H1 (cell line): Measurements from ENCODE around the gene BTBD16. TPM values are rescaled to one million over a fixed set of nuclear protein-coding genes. Genes with fewer than 3 reads are reported as not detected.

Experiments
- CTCF ChIA-PET: fragments of 300-600 bp; sonication (Branson Sonifier 250); formaldehyde crosslinking; loops from one replicate; lab custom pipeline; 2021; ENCODE audit not compliant: partially characterized antibody; lab: Charles Lee
- POLR2A ChIA-PET: fragments of 300-600 bp; sonication (Branson Sonifier 250); formaldehyde crosslinking; loops from one replicate; lab custom pipeline; 2021; ENCODE audit warnings: inconsistent platforms; ENCODE audit not compliant: partially characterized antibody; lab: Charles Lee
- DNase-seq, 2 experiments: peaks; one replicate each; pipeline versions ENCODE4 v3.0.0 to v3.0.0-alpha.2; 2010 to 2022; ENCODE audit warnings: low spot score in 2 of 2, low read depth in 1 of 2, mixed read lengths in 1 of 2
- FAIRE-seq: peaks from 2 replicates; lab custom pipeline; 2011; peaks lifted over from hg19 to GRCh38; lab: Jason Lieb, UNC
- H2AFZ ChIP-seq: 2 replicates; pipeline ENCODE4 v1.8.1; 2012; ENCODE audit warnings: low read length, inconsistent platforms
- H2AK5ac ChIP-seq: 2 replicates; pipeline ENCODE4 v1.6.1; 2013; ENCODE audit warnings: low read depth, low read length
- H2BK120ac ChIP-seq: replicated peaks from 2 replicates; pipeline ENCODE3; 2013; ENCODE audit warnings: low read depth, low read length, inconsistent platforms
- H2BK12ac ChIP-seq: 2 replicates; pipeline ENCODE4 v1.6.1; 2013; ENCODE audit warnings: low read depth, low read length
- H2BK15ac ChIP-seq: 2 replicates; pipeline ENCODE4 v1.6.1; 2013; ENCODE audit warnings: low read length
- H2BK20ac ChIP-seq: 2 replicates; pipeline ENCODE4 v1.6.1; 2013; ENCODE audit warnings: low read length
- H2BK5ac ChIP-seq: 2 replicates; pipeline ENCODE4 v1.6.1; 2013; ENCODE audit warnings: low read depth, low read length
- H3K14ac ChIP-seq: 2 replicates; pipeline ENCODE4 v1.6.1; 2013; ENCODE audit warnings: inconsistent platforms; ENCODE audit not compliant: insufficient read length
- H3K18ac ChIP-seq: 2 replicates; pipeline ENCODE4 v1.6.1; 2013; ENCODE audit warnings: low read length; ENCODE audit errors: extremely low read depth
- H3K23ac ChIP-seq: 2 replicates; pipeline ENCODE4 v1.6.1; 2013; ENCODE audit warnings: inconsistent platforms; ENCODE audit not compliant: insufficient read length
- H3K23me2 ChIP-seq: 2 replicates; pipeline ENCODE4 v1.6.1; 2013; ENCODE audit warnings: low read depth, low read length
- H3K27ac ChIP-seq: 2 replicates; pipeline ENCODE4 v1.6.1; 2011; ENCODE audit warnings: low read depth, low read length, inconsistent platforms
- H3K27me3 ChIP-seq, 4 experiments: replicated peaks in 1 of 4; 1 replicate in 1 of 4; 2 replicates in 3 of 4; pipeline versions ENCODE4 v1.6.1 to v1.8.1; 2011 to 2013; ENCODE audit warnings: low read length in 3 of 4, mild to moderate bottlenecking in 3 of 4, inconsistent platforms in 2 of 4, mixed read lengths in 2 of 4, moderate library complexity in 1 of 4; ENCODE audit not compliant: control insufficient read depth in 3 of 4, insufficient read depth in 3 of 4; ENCODE audit errors: extremely low read depth in 1 of 4
- H3K36me3 ChIP-seq, 4 experiments: 2 replicates each; pipeline versions ENCODE4 v1.6.1 to v1.8.1; 2011 to 2013; ENCODE audit warnings: mild to moderate bottlenecking in 4 of 4, low read length in 3 of 4, moderate library complexity in 2 of 4, control low read depth in 1 of 4, inconsistent platforms in 1 of 4; ENCODE audit not compliant: insufficient read depth in 4 of 4, control insufficient read depth in 2 of 4
- H3K4ac ChIP-seq: replicated peaks from 2 replicates; pipeline ENCODE3; 2013; ENCODE audit warnings: low read length, low read depth, mixed read lengths, inconsistent platforms; ENCODE audit not compliant: insufficient read length
- H3K4me1 ChIP-seq, 4 experiments: replicated peaks in 1 of 4; 1 replicate in 1 of 4; 2 replicates in 3 of 4; pipeline versions ENCODE4 v1.6.1 to v1.8.1; 2011 to 2013; ENCODE audit warnings: low read length in 3 of 4, inconsistent platforms in 2 of 4, mixed read lengths in 1 of 4; ENCODE audit not compliant: insufficient read depth in 4 of 4, control insufficient read depth in 3 of 4
- H3K4me2 ChIP-seq, 2 experiments: 2 replicates each; pipeline versions ENCODE4 v1.6.1 to v1.8.1; 2011 to 2013; ENCODE audit warnings: low read depth in 2 of 2, low read length in 2 of 2, control low read depth in 1 of 2, inconsistent platforms in 1 of 2, mild to moderate bottlenecking in 1 of 2; ENCODE audit not compliant: insufficient read depth in 1 of 2
- H3K4me3 ChIP-seq, 4 experiments: fragments of 200-600, 300-600 bp in 1 of 4; sonication (generic), shearing (Covaris generic), sonication (Bioruptor Twin) in 1 of 4; 2 replicates each; pipeline versions ENCODE4 v1.5.1 to v1.8.1; 2011 to 2016; ENCODE audit warnings: low read length in 4 of 4, low read depth in 3 of 4, control low read depth in 2 of 4, inconsistent platforms in 2 of 4, mild to moderate bottlenecking in 2 of 4, mixed read lengths in 1 of 4, moderate library complexity in 1 of 4; ENCODE audit not compliant: insufficient read depth in 2 of 4; ENCODE audit errors: extremely low read depth in 1 of 4
- H3K56ac ChIP-seq: replicated peaks from 2 replicates; pipeline ENCODE3; 2013; ENCODE audit warnings: low read depth, mild to moderate bottlenecking, mixed read lengths, low read length, inconsistent platforms; ENCODE audit not compliant: insufficient read length
- H3K79me1 ChIP-seq: 2 replicates; pipeline ENCODE4 v1.6.1; 2013; ENCODE audit warnings: low read depth, low read length, control low read depth
- H3K79me2 ChIP-seq, 2 experiments: 2 replicates each; pipeline versions ENCODE4 v1.6.1 to v1.8.1; 2012 to 2013; ENCODE audit warnings: low read length in 2 of 2, mild to moderate bottlenecking in 2 of 2, inconsistent platforms in 1 of 2; ENCODE audit not compliant: insufficient read depth in 2 of 2, control insufficient read depth in 1 of 2
- H3K9ac ChIP-seq, 4 experiments: replicated peaks in 1 of 4; 1 replicate in 1 of 4; 2 replicates in 3 of 4; pipeline versions ENCODE4 v1.6.1 to v1.8.1; 2011 to 2013; ENCODE audit warnings: low read depth in 3 of 4, low read length in 3 of 4, control low read depth in 2 of 4, mild to moderate bottlenecking in 2 of 4, moderate library complexity in 2 of 4, inconsistent platforms in 1 of 4; ENCODE audit errors: extremely low read depth in 1 of 4
- H3K9me3 ChIP-seq, 2 experiments: 2 replicates each; pipeline versions ENCODE4 v1.6.1 to v1.8.1; 2012 to 2013; ENCODE audit warnings: mild to moderate bottlenecking in 2 of 2, moderate library complexity in 2 of 2, control low read depth in 1 of 2, inconsistent platforms in 1 of 2, low read depth in 1 of 2, low read length in 1 of 2, mixed read lengths in 1 of 2; ENCODE audit not compliant: insufficient read depth in 2 of 2
- H4K20me1 ChIP-seq, 2 experiments: replicated peaks in 1 of 2; 2 replicates each; pipeline versions ENCODE3 to v1.8.1; 2011 to 2013; ENCODE audit warnings: inconsistent platforms in 2 of 2, low read length in 2 of 2, mild to moderate bottlenecking in 1 of 2; ENCODE audit not compliant: insufficient read depth in 2 of 2, control insufficient read depth in 1 of 2
- H4K5ac ChIP-seq: 2 replicates; pipeline ENCODE4 v1.6.1; 2013; ENCODE audit warnings: low read length, low read depth, mixed read lengths, inconsistent platforms; ENCODE audit not compliant: insufficient read length
- H4K8ac ChIP-seq: 2 replicates; pipeline ENCODE4 v1.8.0; 2013; ENCODE audit warnings: mild to moderate bottlenecking, moderate library complexity, low read length, inconsistent platforms; ENCODE audit not compliant: insufficient read depth; ENCODE audit errors: extremely low read depth
- H4K91ac ChIP-seq: replicated peaks from 2 replicates; pipeline ENCODE3; 2013; ENCODE audit warnings: low read length, mixed read lengths, inconsistent platforms; ENCODE audit not compliant: insufficient read length
- BCL11A ChIP-seq, 2 experiments: IDR thresholded peaks; one replicate each; pipeline ENCODE4 v1.6.1; 2011; ENCODE audit warnings: low read depth in 2 of 2, low read length in 2 of 2, mild to moderate bottlenecking in 2 of 2
- CHD1 ChIP-seq: IDR thresholded peaks from 2 replicates; pipeline ENCODE4 v1.6.1; 2012; ENCODE audit warnings: low read depth, low read length, improper control_type of control experiment
- EZH2 ChIP-seq: fragments of 200-600 bp; sonication (generic); IDR thresholded peaks from 2 replicates; pipeline ENCODE4 v1.7.1; 2012; ENCODE audit warnings: low read depth, mild to moderate bottlenecking, moderate library complexity, low read length, inconsistent platforms; ENCODE audit not compliant: severe bottlenecking
- KDM1A ChIP-seq: fragments of 200-600, 300-600 bp; sonication (generic); IDR thresholded peaks from 2 replicates; pipeline ENCODE4 v1.7.1; 2016; ENCODE audit warnings: mild to moderate bottlenecking, low read length, borderline replicate concordance
- SAP30 ChIP-seq: fragments of 300-600 bp; sonication (generic); IDR thresholded peaks from 2 replicates; pipeline ENCODE4 v1.7.1; 2012; ENCODE audit warnings: low read length, moderate library complexity, mild to moderate bottlenecking, inconsistent platforms; ENCODE audit not compliant: insufficient read depth, insufficient replicate concordance
- WGBS, 2 experiments: shearing (Covaris generic) in 1 of 2; methylation state at CpG; one replicate each; pipeline versions ENCODE4 v1.1.6 to v1.1.7; 2013 to 2015; ENCODE audit warnings: low lambda C conversion rate in 2 of 2, mixed read lengths in 2 of 2, inconsistent platforms in 1 of 2, low coverage in 1 of 2, missing lambda C conversion rate in 1 of 2; ENCODE audit not compliant: insufficient replicate concordance in 2 of 2, insufficient coverage in 1 of 2, insufficient read length in 1 of 2; ENCODE audit errors: extremely low coverage in 1 of 2, missing lambda C conversion rate in 1 of 2; 5-methylcytosine and 5-hydroxymethylcytosine counted together
- polyA plus RNA-seq, 7 experiments: library from polyadenylated mRNA; depleted of rRNA in 3 of 7; stranded (reverse) in 5 of 7; unstranded in 2 of 7; fragments of >200 nt in 5 of 7; fragments of 200-250 nt in 2 of 7; gene quantifications; 1 replicate in 5 of 7; 2 replicates in 1 of 7; 4 replicates in 1 of 7; pipeline versions ENCODE4 v1.2.1 to v1.2.3, GENCODE V29; 2011 to 2013; ENCODE audit warnings: missing spikeins in 2 of 7, mixed read lengths in 2 of 7
- total RNA-seq: library from RNA; stranded (reverse); fragmentation: NEBNext Ultra II Directional; extraction: Animal tissue kit (Norgen Biotek cat#: 25700); gene quantifications from 2 replicates; pipeline ENCODE4 v1.2.1, GENCODE V29; 2021

The BTBD16 gene
- total and polyA plus RNA-seq, 2 of the 8 experiments (the other 6 are each of a cell fraction or from before 2014, with no cell fraction given): 0.05 TPM; not detected in 1

DNA sequence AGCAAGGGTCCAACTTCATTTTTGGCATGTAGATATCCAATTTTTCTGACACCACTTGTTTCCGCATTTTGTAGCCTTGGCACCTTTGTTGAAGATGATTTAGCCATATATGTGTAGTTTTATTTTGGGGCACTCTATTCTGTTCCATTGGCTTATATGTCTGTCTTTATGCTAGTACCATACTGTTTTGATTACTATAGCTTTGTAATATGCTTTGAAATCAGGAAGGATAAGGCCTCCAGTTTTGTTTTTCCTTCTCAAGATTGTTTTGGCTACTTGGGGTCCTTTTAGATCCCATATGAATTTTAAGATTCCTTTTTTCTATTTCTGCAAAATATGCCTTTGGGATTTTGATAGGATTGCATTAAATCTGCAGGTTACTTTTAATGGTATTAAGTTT is 9.5 kb upstream of the BTBD16 start:
- Histone ChIP-seq H3K27me3 (no peaks in the 10 kb centered on the region), H3K27ac (no peak overlapping the region), H3K4ac (no peak overlapping the region), H3K4me3 (no peak overlapping the region), H3K79me1 (no peaks in the 10 kb centered on the region), H3K36me3 (0 out of 8 replicates have a peak, but pooled peaks cover 0 to 3% (median 0%) of the 10 kb centered on the region in 4 experiments), H2BK120ac (no peak overlapping the region), H3K4me2 (no peak overlapping the region), H2BK12ac (no peak overlapping the region), H4K8ac (no peak overlapping the region), H3K9ac (no peak overlapping the region), H3K23me2 (no peaks in the 10 kb centered on the region), H3K14ac (no peak overlapping the region), H3K9me3 (peaks cover 0 to 3% of the 10 kb centered on the region in 2 experiments; a peak in 3 of 4 replicates), H2BK5ac (no peak overlapping the region), H4K91ac (no peak overlapping the region), H3K56ac (no peak overlapping the region), H4K5ac (no peak overlapping the region), H2BK20ac (no peak overlapping the region), H3K23ac (no peak overlapping the region), H3K4me1 (peaks cover 0 to 10% (median 6%) of the 10 kb centered on the region in 4 experiments; a peak in 5 of 7 replicates), H3K79me2 (no peaks in the 10 kb centered on the region), H4K20me1 (peaks cover 0 to under 1% of the 10 kb centered on the region in 2 experiments), H2BK15ac (no peak overlapping the region), H3K18ac (no peak overlapping the region), H2AK5ac (no peak overlapping the region), H2AFZ (no peak overlapping the region)
- no peak for FAIRE-seq
- DNase-seq: no peak
- ChIA-PET CTCF (interaction anchor here (0.7 kb wide), 1 partner anchor 15 kb away, joined by 3 read pairs; no protein-coding TSS in a partner anchor), POLR2A (no interaction called here)
- 72% methylated on average over 1 of the region's 1 CpG; no CpG with 5 or more reads in 1 of the 2 experiments for WGBS, 2 experiments
- TF ChIP-seq KDM1A (peak; percentile 63), SAP30 (no peak), EZH2 (no peak), CHD1 (no peak), BCL11A (IDR thresholded peaks at IDR 0.05; ENCODE audit: low read depth in 2 of 2, low read length in 2 of 2) (no peak)
